ENCODE results near the gene VGLL1.

Gene VGLL1

GRCh38 chrX:136531951-136532350, at the start of gene VGLL1:
Gene VGLL1 (plus strand): TSS chrX:136532215. CDS start chrX:136536021, 3,806 bp downstream.
- H3K27me3 ChIP-seq (replicated peaks; ENCODE audit: insufficient read depth, low read length): no peaks in the 10 kb centered on the region
- no peaks in the 10 kb centered on the region for H3K79me2 ChIP-seq (ENCODE audit: low read length)
- no peaks in the 10 kb centered on the region for H3K36me3 ChIP-seq (replicated peaks; ENCODE audit: insufficient read depth, low read length)
- no peak within 1 kb of the TSS for H3K4me2 ChIP-seq (ENCODE audit: low read depth, low read length)
- no peak for TF ChIP-seq EZH2phosphoT487 (IDR thresholded peaks at IDR 0.05; ENCODE audit: low read length)
- no peak for TF ChIP-seq EZH2 (optimal IDR thresholded peaks at IDR 0.05; ENCODE audit: low read depth, low read length)
- no peak for TF ChIP-seq CTCF (IDR thresholded peaks at IDR 0.05; ENCODE audit: low read length)
- H2AFZ ChIP-seq (ENCODE audit: low read length): no peak within 1 kb of the TSS
- H3F3A ChIP-seq (ENCODE audit: insufficient read depth, low read length): no peaks in the 10 kb centered on the region
- H3K9me3 ChIP-seq (replicated peaks; ENCODE audit: insufficient read depth, low read length): no peaks in the 10 kb centered on the region
- H3K9me2 ChIP-seq (replicated peaks; ENCODE audit: insufficient read depth, low read length): no peaks in the 10 kb centered on the region
- no peak for DNase-seq
- H3K27ac ChIP-seq (ENCODE audit: low read length): no peak within 1 kb of the TSS
- no peak within 1 kb of the TSS for H3K4me3 ChIP-seq (ENCODE audit: low read length)
- H3K4me1 ChIP-seq (ENCODE audit: low read length): no peaks in the 10 kb centered on the region
- H3K9ac ChIP-seq (ENCODE audit: low read length): no peak within 1 kb of the TSS
- no peaks in the 10 kb centered on the region for H4K20me1 ChIP-seq (ENCODE audit: insufficient read depth, low read length)

- Histone ChIP-seq H3K9ac (ENCODE audit: low read length) (no peak within 1 kb of the TSS), H3K4me2 (ENCODE audit: low read depth, low read length) (no peak within 1 kb of the TSS), H3K9me2 (replicated peaks; ENCODE audit: insufficient read depth, low read length) (no peaks in the 10 kb centered on the region), H3K9me3 (replicated peaks; ENCODE audit: insufficient read depth, low read length) (no peaks in the 10 kb centered on the region), H3K4me3 (ENCODE audit: low read length) (no peak within 1 kb of the TSS), H4K20me1 (ENCODE audit: insufficient read depth, low read length) (no peaks in the 10 kb centered on the region), H3K36me3 (replicated peaks; ENCODE audit: insufficient read depth, low read length) (no peaks in the 10 kb centered on the region), H3K27ac (ENCODE audit: low read length) (no peak within 1 kb of the TSS), H3K79me2 (ENCODE audit: low read length) (no peaks in the 10 kb centered on the region), H2AFZ (ENCODE audit: low read length) (no peak within 1 kb of the TSS), H3K27me3 (replicated peaks; ENCODE audit: insufficient read depth, low read length) (no peaks in the 10 kb centered on the region), H3F3A (ENCODE audit: insufficient read depth, low read length) (no peaks in the 10 kb centered on the region), H3K4me1 (ENCODE audit: low read length) (no peaks in the 10 kb centered on the region)
- DNase-seq: no peak
- no peak for TF ChIP-seq EZH2 (optimal IDR thresholded peaks at IDR 0.05; ENCODE audit: low read depth, low read length)
- no peak for TF ChIP-seq CTCF (IDR thresholded peaks at IDR 0.05; ENCODE audit: low read length)
- no peak for TF ChIP-seq EZH2phosphoT487 (IDR thresholded peaks at IDR 0.05; ENCODE audit: low read length)
Observed at GRCh38 chrX:136487647-136488046, 44.4 kb upstream of the VGLL1 start, which contains the start of gene BRS3. Gene BRS3 (plus strand): TSS chrX:136487947. CDS start chrX:136488115, 168 bp downstream.

- Histone ChIP-seq H3K27ac (ENCODE audit: low read length) (no peak overlapping the region), H3K27me3 (replicated peaks; ENCODE audit: insufficient read depth, low read length) (no peaks in the 10 kb centered on the region), H3K4me2 (ENCODE audit: low read depth, low read length) (no peak overlapping the region), H3K9me3 (replicated peaks; ENCODE audit: insufficient read depth, low read length) (no peaks in the 10 kb centered on the region), H3K9ac (ENCODE audit: low read length) (no peak overlapping the region), H3K79me2 (ENCODE audit: low read length) (no peaks in the 10 kb centered on the region), H3K36me3 (replicated peaks; ENCODE audit: insufficient read depth, low read length) (no peaks in the 10 kb centered on the region), H3K9me2 (replicated peaks; ENCODE audit: insufficient read depth, low read length) (no peaks in the 10 kb centered on the region), H3K4me1 (ENCODE audit: low read length) (no peaks in the 10 kb centered on the region), H3F3A (ENCODE audit: insufficient read depth, low read length) (no peaks in the 10 kb centered on the region), H2AFZ (ENCODE audit: low read length) (no peak overlapping the region), H4K20me1 (ENCODE audit: insufficient read depth, low read length) (no peaks in the 10 kb centered on the region), H3K4me3 (ENCODE audit: low read length) (no peak overlapping the region)
- no peak for DNase-seq
- TF ChIP-seq EZH2phosphoT487 (IDR thresholded peaks at IDR 0.05; ENCODE audit: low read length) (no peak), CTCF (IDR thresholded peaks at IDR 0.05; ENCODE audit: low read length) (no peak), EZH2 (optimal IDR thresholded peaks at IDR 0.05; ENCODE audit: low read depth, low read length) (no peak)
Observed at GRCh38 chrX:136488706-136489105, 43.3 kb upstream of the VGLL1 start.
